HEK293 (cell line): ENCODE data around the gene PHAF1.

ENCODE experiments used
- GFI1B ChIP-seq: fragments of 450-650 bp; formaldehyde crosslinking; IDR thresholded peaks from 2 replicates; pipeline ENCODE4 v1.5.1; 2016; ENCODE audit warnings: missing biosample characterization, missing genetic modification characterization
- HOXC10 ChIP-seq: sonication (generic); formaldehyde crosslinking; IDR thresholded peaks from 2 replicates; pipeline ENCODE4 v1.8.1; 2023; ENCODE audit warnings: mild to moderate bottlenecking, missing genetic modification reagents
- KLF7 ChIP-seq: fragments of 450-650 bp; formaldehyde crosslinking; IDR thresholded peaks from 2 replicates; pipeline ENCODE4 v1.5.1; 2016; ENCODE audit warnings: missing biosample characterization, missing genetic modification characterization, borderline replicate concordance
- KLF9 ChIP-seq: fragments of 450-650 bp; formaldehyde crosslinking; IDR thresholded peaks from 2 replicates; pipeline ENCODE4 v1.5.1; 2016; ENCODE audit warnings: missing biosample characterization, missing genetic modification characterization, low read depth
- PATZ1 ChIP-seq: fragments of 450-650 bp; formaldehyde crosslinking; IDR thresholded peaks from 2 replicates; pipeline ENCODE4 v1.5.1; 2016; ENCODE audit warnings: missing biosample characterization, missing genetic modification characterization
- REPIN1 ChIP-seq: fragments of 450-650 bp; formaldehyde crosslinking; IDR thresholded peaks from 2 replicates; pipeline ENCODE4 v1.5.1; 2017; ENCODE audit warnings: missing biosample characterization, missing genetic modification characterization, low read depth
- SP3 ChIP-seq: fragments of 450-650 bp; formaldehyde crosslinking; IDR thresholded peaks from 2 replicates; pipeline ENCODE4 v1.5.1; 2016; ENCODE audit warnings: missing biosample characterization, missing genetic modification characterization
- WT1 ChIP-seq: fragments of 450-650 bp; formaldehyde crosslinking; IDR thresholded peaks from 2 replicates; pipeline ENCODE4 v1.5.1; 2016; ENCODE audit warnings: missing biosample characterization, missing genetic modification characterization
- ZBTB17 ChIP-seq: fragments of 450-650 bp; formaldehyde crosslinking; IDR thresholded peaks from 2 replicates; pipeline ENCODE4 v1.5.1; 2016; ENCODE audit warnings: missing biosample characterization, missing genetic modification characterization
- ZBTB20 ChIP-seq: fragments of 450-650 bp; formaldehyde crosslinking; IDR thresholded peaks from 2 replicates; pipeline ENCODE4 v1.5.1; 2016; ENCODE audit warnings: missing biosample characterization, missing genetic modification characterization
- ZNF112 ChIP-seq: fragments of 450-650 bp; formaldehyde crosslinking; IDR thresholded peaks from 2 replicates; pipeline ENCODE4 v1.5.0; 2017; ENCODE audit warnings: missing biosample characterization, missing genetic modification characterization
- ZNF16 ChIP-seq: fragments of 450-650 bp; formaldehyde crosslinking; IDR thresholded peaks from 2 replicates; pipeline ENCODE4 v1.5.1; 2016; ENCODE audit warnings: low read depth, missing biosample characterization, missing genetic modification characterization
- ZNF2 ChIP-seq: fragments of 450-650 bp; formaldehyde crosslinking; IDR thresholded peaks from 2 replicates; pipeline ENCODE4 v1.5.1; 2016; ENCODE audit warnings: missing biosample characterization, missing genetic modification characterization
- ZNF214 ChIP-seq: fragments of 450-650 bp; formaldehyde crosslinking; IDR thresholded peaks from 2 replicates; pipeline ENCODE4 v1.5.1; 2017; ENCODE audit warnings: missing biosample characterization, mild to moderate bottlenecking, missing genetic modification characterization, borderline replicate concordance
- ZNF335 ChIP-seq: fragments of 450-650 bp; formaldehyde crosslinking; conservative IDR thresholded peaks from 2 replicates; pipeline ENCODE4 v1.5.1; 2016; ENCODE audit warnings: missing biosample characterization, missing genetic modification characterization
- ZNF366 ChIP-seq: fragments of 450-650 bp; formaldehyde crosslinking; conservative IDR thresholded peaks from 2 replicates; pipeline ENCODE4 v1.5.1; 2016; ENCODE audit warnings: missing biosample characterization, missing genetic modification characterization
- ZNF391 ChIP-seq: fragments of 450-650 bp; formaldehyde crosslinking; IDR thresholded peaks from 2 replicates; pipeline ENCODE4 v1.5.1; 2016; ENCODE audit warnings: low read depth, missing biosample characterization, missing genetic modification characterization, borderline replicate concordance
- ZNF555 ChIP-seq: fragments of 450-650 bp; formaldehyde crosslinking; conservative IDR thresholded peaks from 2 replicates; pipeline ENCODE4 v1.5.1; 2017; ENCODE audit warnings: missing biosample characterization, mild to moderate bottlenecking, missing genetic modification characterization, inconsistent platforms
- ZNF629 ChIP-seq: fragments of 450-650 bp; formaldehyde crosslinking; IDR thresholded peaks from 2 replicates; pipeline ENCODE4 v1.5.1; 2017; ENCODE audit warnings: missing biosample characterization, missing genetic modification characterization
- ZNF660 ChIP-seq: fragments of 450-650 bp; IDR thresholded peaks from 2 replicates; pipeline ENCODE4 v1.5.1; 2018; ENCODE audit warnings: missing biosample characterization, mild to moderate bottlenecking, missing genetic modification characterization
- TF ChIP-seq, protein P1 (sequence below): fragments of 450-650 bp; formaldehyde crosslinking; IDR thresholded peaks from 2 replicates; pipeline ENCODE4 v1.5.1; 2017; ENCODE audit warnings: missing biosample characterization, missing genetic modification characterization
- TF ChIP-seq, protein P2 (sequence below): fragments of 450-650 bp; formaldehyde crosslinking; conservative IDR thresholded peaks from 2 replicates; pipeline ENCODE4 v1.5.1; 2016; ENCODE audit warnings: low read depth, missing biosample characterization, missing genetic modification characterization
- TF ChIP-seq, protein P3 (sequence below): fragments of 450-650 bp; formaldehyde crosslinking; IDR thresholded peaks from 2 replicates; pipeline ENCODE4 v1.5.1; 2016; ENCODE audit warnings: missing biosample characterization, missing genetic modification characterization
- TF ChIP-seq, protein P4 (sequence below): fragments of 450-650 bp; formaldehyde crosslinking; IDR thresholded peaks from 2 replicates; pipeline ENCODE4 v1.5.1; 2017; ENCODE audit warnings: missing biosample characterization, missing genetic modification characterization
- TF ChIP-seq, protein P5 (sequence below): fragments of 450-650 bp; formaldehyde crosslinking; IDR thresholded peaks from 2 replicates; pipeline ENCODE4 v1.5.1; 2016; ENCODE audit warnings: missing biosample characterization, missing genetic modification characterization

Gene PHAF1

GRCh38 chr16:67183627-67184452 lies 74.1 kb downstream of the PHAF1 start, which contains the start of gene MATCAP1 (continued):
- TF ChIP-seq HOXC10 (no peak), ZNF335 (tag by site-specific recombination) (peak; percentile 98), ZNF2 (tag by site-specific recombination) (no peak), WT1 (no peak), KLF7 (tag by site-specific recombination) (0 out of 2 replicates have a peak, but pooled peaks have one; percentile 8), ZNF660 (peak; percentile 61; the same call in 1 of the 2 replicates), GFI1B (tag by site-specific recombination) (no peak), SP3 (tag by site-specific recombination) (peak; percentile 94), ZNF629 (tag by site-specific recombination) (peak; percentile 98), ZNF555 (tag by site-specific recombination) (no peak), ZNF366 (tag by site-specific recombination) (0 out of 2 replicates have a peak, but pooled peaks have one; percentile 4), ZNF214 (tag by site-specific recombination) (no peak), ZNF112 (no peak), ZBTB20 (peak; percentile 83), ZBTB17 (peak; percentile 79), REPIN1 (tag by site-specific recombination) (no peak), ZNF391 (tag by site-specific recombination) (0 out of 2 replicates have a peak, but pooled peaks have one; percentile 22), PATZ1 (tag by site-specific recombination) (peak; percentile 95), KLF9 (tag by site-specific recombination) (peak; percentile 96), ZNF16 (no peak)
- TF ChIP-seq, protein P1, sequence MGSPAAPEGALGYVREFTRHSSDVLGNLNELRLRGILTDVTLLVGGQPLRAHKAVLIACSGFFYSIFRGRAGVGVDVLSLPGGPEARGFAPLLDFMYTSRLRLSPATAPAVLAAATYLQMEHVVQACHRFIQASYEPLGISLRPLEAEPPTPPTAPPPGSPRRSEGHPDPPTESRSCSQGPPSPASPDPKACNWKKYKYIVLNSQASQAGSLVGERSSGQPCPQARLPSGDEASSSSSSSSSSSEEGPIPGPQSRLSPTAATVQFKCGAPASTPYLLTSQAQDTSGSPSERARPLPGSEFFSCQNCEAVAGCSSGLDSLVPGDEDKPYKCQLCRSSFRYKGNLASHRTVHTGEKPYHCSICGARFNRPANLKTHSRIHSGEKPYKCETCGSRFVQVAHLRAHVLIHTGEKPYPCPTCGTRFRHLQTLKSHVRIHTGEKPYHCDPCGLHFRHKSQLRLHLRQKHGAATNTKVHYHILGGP = no peak
- TF ChIP-seq, protein P2, sequence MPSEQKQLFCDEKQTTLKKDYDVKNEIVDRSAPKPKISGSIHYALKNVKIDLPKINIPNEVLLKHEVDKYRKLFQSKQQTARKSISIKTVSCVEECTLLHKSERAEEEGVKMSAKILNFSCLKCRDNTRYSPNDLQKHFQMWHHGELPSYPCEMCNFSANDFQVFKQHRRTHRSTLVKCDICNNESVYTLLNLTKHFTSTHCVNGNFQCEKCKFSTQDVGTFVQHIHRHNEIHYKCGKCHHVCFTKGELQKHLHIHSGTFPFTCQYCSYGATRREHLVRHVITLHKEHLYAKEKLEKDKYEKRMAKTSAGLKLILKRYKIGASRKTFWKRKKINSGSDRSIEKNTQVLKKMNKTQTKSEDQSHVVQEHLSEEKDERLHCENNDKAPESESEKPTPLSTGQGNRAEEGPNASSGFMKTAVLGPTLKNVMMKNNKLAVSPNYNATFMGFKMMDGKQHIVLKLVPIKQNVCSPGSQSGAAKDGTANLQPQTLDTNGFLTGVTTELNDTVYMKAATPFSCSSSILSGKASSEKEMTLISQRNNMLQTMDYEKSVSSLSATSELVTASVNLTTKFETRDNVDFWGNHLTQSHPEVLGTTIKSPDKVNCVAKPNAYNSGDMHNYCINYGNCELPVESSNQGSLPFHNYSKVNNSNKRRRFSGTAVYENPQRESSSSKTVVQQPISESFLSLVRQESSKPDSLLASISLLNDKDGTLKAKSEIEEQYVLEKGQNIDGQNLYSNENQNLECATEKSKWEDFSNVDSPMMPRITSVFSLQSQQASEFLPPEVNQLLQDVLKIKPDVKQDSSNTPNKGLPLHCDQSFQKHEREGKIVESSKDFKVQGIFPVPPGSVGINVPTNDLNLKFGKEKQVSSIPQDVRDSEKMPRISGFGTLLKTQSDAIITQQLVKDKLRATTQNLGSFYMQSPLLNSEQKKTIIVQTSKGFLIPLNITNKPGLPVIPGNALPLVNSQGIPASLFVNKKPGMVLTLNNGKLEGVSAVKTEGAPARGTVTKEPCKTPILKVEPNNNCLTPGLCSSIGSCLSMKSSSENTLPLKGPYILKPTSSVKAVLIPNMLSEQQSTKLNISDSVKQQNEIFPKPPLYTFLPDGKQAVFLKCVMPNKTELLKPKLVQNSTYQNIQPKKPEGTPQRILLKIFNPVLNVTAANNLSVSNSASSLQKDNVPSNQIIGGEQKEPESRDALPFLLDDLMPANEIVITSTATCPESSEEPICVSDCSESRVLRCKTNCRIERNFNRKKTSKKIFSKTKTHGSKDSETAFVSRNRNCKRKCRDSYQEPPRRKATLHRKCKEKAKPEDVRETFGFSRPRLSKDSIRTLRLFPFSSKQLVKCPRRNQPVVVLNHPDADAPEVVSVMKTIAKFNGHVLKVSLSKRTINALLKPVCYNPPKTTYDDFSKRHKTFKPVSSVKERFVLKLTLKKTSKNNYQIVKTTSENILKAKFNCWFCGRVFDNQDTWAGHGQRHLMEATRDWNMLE = no peak
- TF ChIP-seq, protein P3, sequence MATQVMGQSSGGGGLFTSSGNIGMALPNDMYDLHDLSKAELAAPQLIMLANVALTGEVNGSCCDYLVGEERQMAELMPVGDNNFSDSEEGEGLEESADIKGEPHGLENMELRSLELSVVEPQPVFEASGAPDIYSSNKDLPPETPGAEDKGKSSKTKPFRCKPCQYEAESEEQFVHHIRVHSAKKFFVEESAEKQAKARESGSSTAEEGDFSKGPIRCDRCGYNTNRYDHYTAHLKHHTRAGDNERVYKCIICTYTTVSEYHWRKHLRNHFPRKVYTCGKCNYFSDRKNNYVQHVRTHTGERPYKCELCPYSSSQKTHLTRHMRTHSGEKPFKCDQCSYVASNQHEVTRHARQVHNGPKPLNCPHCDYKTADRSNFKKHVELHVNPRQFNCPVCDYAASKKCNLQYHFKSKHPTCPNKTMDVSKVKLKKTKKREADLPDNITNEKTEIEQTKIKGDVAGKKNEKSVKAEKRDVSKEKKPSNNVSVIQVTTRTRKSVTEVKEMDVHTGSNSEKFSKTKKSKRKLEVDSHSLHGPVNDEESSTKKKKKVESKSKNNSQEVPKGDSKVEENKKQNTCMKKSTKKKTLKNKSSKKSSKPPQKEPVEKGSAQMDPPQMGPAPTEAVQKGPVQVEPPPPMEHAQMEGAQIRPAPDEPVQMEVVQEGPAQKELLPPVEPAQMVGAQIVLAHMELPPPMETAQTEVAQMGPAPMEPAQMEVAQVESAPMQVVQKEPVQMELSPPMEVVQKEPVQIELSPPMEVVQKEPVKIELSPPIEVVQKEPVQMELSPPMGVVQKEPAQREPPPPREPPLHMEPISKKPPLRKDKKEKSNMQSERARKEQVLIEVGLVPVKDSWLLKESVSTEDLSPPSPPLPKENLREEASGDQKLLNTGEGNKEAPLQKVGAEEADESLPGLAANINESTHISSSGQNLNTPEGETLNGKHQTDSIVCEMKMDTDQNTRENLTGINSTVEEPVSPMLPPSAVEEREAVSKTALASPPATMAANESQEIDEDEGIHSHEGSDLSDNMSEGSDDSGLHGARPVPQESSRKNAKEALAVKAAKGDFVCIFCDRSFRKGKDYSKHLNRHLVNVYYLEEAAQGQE (tag by site-specific recombination) = no peak
- TF ChIP-seq, protein P4, sequence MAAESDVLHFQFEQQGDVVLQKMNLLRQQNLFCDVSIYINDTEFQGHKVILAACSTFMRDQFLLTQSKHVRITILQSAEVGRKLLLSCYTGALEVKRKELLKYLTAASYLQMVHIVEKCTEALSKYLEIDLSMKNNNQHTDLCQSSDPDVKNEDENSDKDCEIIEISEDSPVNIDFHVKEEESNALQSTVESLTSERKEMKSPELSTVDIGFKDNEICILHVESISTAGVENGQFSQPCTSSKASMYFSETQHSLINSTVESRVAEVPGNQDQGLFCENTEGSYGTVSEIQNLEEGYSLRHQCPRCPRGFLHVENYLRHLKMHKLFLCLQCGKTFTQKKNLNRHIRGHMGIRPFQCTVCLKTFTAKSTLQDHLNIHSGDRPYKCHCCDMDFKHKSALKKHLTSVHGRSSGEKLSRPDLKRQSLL (tag by site-specific recombination) = peak; percentile 9; the same call in 1 of the 2 replicates
- TF ChIP-seq, protein P5, sequence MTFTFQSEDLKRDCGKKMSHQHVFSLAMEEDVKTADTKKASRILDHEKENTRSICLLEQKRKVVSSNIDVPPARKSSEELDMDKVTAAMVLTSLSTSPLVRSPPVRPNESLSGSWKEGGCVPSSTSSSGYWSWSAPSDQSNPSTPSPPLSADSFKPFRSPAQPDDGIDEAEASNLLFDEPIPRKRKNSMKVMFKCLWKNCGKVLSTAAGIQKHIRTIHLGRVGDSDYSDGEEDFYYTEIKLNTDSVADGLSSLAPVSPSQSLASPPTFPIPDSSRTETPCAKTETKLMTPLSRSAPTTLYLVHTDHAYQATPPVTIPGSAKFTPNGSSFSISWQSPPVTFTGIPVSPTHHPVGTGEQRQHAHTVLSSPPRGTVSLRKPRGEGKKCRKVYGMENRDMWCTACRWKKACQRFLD = no peak
